Thoracic aorta (tissue), 2 donors: ENCODE data around the gene CAMKK2. TPM values are rescaled to one million over a fixed set of nuclear protein-coding genes. Genes with fewer than 3 reads are reported as not detected.

Experiments
- ATAC-seq: fragments of 150-250 bp; one replicate; pipeline ENCODE4 v1.8.0; 2017; ENCODE audit warnings: low read depth; ENCODE audit not compliant: insufficient number of reproducible peaks, low FRiP score
- DNase-seq: peaks from one replicate; pipeline ENCODE4 v3.0.0-alpha.2; 2020; ENCODE audit warnings: low spot score
- H3K27ac ChIP-seq, 2 donors: fragments of 200-600 bp; sonication (generic); 1 replicate in 1 of 2; 2 replicates in 1 of 2; pipeline ENCODE4 v1.5.1; 2016; ENCODE audit warnings: mild to moderate bottlenecking in 2 of 2, moderate library complexity in 2 of 2
- H3K27me3 ChIP-seq: fragments of 200-600 bp; sonication (generic); replicated peaks from 2 replicates; pipeline ENCODE4 v1.6.0; 2016; ENCODE audit warnings: mild to moderate bottlenecking; ENCODE audit not compliant: insufficient read depth
- H3K36me3 ChIP-seq: fragments of 200-600 bp; sonication (generic); one replicate; pipeline ENCODE4 v1.5.1; 2016
- H3K4me1 ChIP-seq, 2 donors: fragments of 200-600 bp; sonication (generic); 1 replicate in 1 of 2; 2 replicates in 1 of 2; pipeline versions ENCODE4 v1.5.1 to v1.6.0; 2016; ENCODE audit warnings: low read depth in 2 of 2, mild to moderate bottlenecking in 1 of 2; ENCODE audit not compliant: control insufficient read depth in 1 of 2
- H3K4me3 ChIP-seq: fragments of 200-600 bp; sonication (generic); 2 replicates; pipeline ENCODE4 v1.5.1; 2016; ENCODE audit warnings: mild to moderate bottlenecking
- H3K9me3 ChIP-seq: fragments of 200-600 bp; sonication (generic); 2 replicates; pipeline ENCODE4 v1.5.1; 2016
- CTCF ChIP-seq: fragments of 200-600 bp; sonication (generic); IDR thresholded peaks from one replicate; pipeline ENCODE4 v1.5.1; 2019; ENCODE audit warnings: antibody characterized with exemption
- total RNA-seq, 2 donors: library from RNA; depleted of rRNA; stranded (reverse); fragments of >200 nt; gene quantifications; one replicate each; pipeline versions ENCODE4 v1.1.0 to v1.2.3, GENCODE V29; 2016

CAMKK2 gene
- total RNA-seq, 2 donors from 2014 or later: 41.8 to 49.9 TPM

DNA sequence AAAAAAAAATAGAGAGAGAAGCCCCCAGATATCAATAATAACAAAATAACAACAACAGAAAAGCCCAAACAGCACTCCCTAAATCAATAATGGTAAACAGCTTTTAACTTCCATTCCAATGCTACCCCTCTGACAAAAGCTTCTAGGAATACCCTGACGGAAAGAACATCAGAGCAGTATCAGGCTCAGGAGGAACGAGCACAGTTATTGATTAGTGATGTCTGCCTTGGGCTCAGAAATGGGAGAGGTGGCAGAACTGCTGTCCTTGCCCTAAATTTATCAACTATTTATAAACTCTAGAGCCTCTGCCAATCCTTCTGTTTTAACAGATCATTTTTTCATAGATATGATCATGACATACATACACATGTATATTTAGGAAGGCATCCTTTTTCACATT lies 44.7 kb downstream of the CAMKK2 start:
- ATAC-seq: no peak
- Histone ChIP-seq H3K27ac (no peak overlapping the region), H3K27me3 (no peaks in the 10 kb centered on the region), H3K4me3 (no peak overlapping the region), H3K4me1 (no peaks in the 10 kb centered on the region), H3K36me3 (peaks cover 33% of the 10 kb centered on the region), H3K9me3 (no peaks in the 10 kb centered on the region)
- no peak for DNase-seq
- no peak for TF ChIP-seq CTCF

DNA sequence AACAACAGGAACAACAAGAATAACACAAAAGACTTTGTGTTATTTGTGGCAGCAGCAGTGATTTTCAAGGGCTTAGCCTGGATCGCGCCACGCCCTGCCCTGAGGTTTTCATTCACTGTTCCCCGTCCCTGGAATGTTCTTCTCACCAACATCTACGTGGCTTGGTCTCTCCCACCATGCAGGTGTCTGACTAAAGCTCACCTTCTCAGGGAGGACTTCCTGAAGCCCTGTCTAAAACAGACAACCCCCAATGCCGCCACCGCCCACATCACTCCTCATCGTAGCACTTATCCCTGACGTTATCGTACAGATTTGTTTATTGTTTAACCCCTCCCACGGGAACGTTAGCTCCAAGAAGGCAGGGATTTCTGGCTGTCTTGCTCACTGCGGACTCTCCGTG lies 46.1 kb downstream of the CAMKK2 start:
- no peak for TF ChIP-seq CTCF
- Histone ChIP-seq H3K4me1 (no peaks in the 10 kb centered on the region), H3K9me3 (no peaks in the 10 kb centered on the region), H3K27me3 (no peaks in the 10 kb centered on the region), H3K27ac (no peak overlapping the region), H3K36me3 (peaks cover 33% of the 10 kb centered on the region), H3K4me3 (no peak overlapping the region)
- ATAC-seq: no peak
- no peak for DNase-seq

DNA sequence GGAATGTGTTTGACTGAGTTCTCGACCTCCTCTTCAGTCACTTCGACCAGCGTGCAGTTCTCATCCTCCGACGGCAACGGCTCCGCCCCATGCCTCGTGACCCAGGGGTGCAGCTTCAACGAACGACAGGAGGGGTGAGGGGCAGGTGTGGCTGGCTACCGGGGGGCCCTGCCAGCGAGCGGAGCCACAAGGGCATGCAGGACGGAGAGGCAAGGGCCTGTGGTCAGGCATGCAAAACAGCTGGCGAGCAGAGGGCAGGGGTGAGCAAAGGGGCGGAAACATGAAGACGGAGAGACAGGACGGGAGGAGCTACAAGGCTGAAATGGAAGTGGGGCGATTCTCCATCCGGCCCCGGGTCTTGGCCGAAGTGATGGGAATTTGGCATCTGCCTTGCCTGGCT lies 47.9 kb downstream of the CAMKK2 start:
- Histone ChIP-seq H3K4me3 (no peak overlapping the region), H3K27me3 (no peaks in the 10 kb centered on the region), H3K36me3 (peaks cover 29% of the 10 kb centered on the region), H3K27ac (no peak overlapping the region), H3K9me3 (no peaks in the 10 kb centered on the region), H3K4me1 (no peaks in the 10 kb centered on the region)
- no peak for ATAC-seq
- no peak for TF ChIP-seq CTCF
- DNase-seq: no peak

DNA sequence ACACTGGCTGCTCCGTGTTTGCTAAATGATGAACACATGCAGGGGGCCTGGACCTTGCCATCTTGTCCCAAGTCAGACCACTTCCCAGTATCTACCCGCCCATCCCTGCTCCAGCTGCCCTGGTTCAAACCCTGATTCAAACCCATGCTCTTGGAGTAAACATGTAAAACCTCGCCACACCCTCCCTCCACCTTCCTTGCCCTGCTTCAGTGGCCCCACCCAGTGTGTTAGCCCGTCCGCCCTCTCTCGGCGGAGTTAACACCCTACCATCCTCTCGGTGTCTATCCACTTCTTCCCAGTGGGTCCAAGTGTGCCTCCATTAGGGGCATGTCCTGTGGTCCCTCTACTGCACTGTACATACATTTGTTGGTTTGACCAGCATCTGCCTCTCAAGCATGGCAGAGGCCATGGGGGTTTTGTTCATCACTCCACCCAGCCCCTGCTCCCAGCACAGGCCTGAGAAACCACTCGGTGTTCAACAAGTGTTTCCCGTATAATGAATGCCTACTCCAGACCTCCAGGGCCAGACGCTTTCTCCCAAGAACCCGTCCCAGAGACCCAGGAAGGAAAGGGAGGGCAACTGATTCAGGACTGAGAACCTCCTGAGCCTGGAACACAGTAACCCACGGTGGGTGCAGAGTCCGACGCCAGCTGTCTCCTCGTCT lies 49.5 kb downstream of the CAMKK2 start:
- no peak for ATAC-seq
- H3K36me3 ChIP-seq: peaks cover 21% of the 10 kb centered on the region

GRCh38 chr12:121245951-121246350 lies 50.6 kb downstream of the CAMKK2 start:
- peaks cover 4 to 7% of the 10 kb centered on the region in 2 donors for H3K4me1 ChIP-seq
- peaks cover 19% of the 10 kb centered on the region for H3K36me3 ChIP-seq
- no peak overlapping the region for H3K27ac ChIP-seq
- DNase-seq (no peak), ATAC-seq (no peak)
- no peaks in the 10 kb centered on the region for H3K27me3 ChIP-seq
- no peak overlapping the region for H3K4me3 ChIP-seq
- no peaks in the 10 kb centered on the region for H3K9me3 ChIP-seq
- no peak for TF ChIP-seq CTCF

More for the DNA sequence above, 49.5 kb downstream of the CAMKK2 start:
- no peaks in the 10 kb centered on the region for H3K4me1 ChIP-seq
- no peak overlapping the region for H3K27ac ChIP-seq
- no peak for TF ChIP-seq CTCF
- H3K27me3 ChIP-seq: no peaks in the 10 kb centered on the region
- no peak for DNase-seq
- H3K9me3 ChIP-seq: no peaks in the 10 kb centered on the region
- no peak overlapping the region for H3K4me3 ChIP-seq
